H1 (cell line): ENCODE results near the gene SPAG8.
A peak's percentile ranks its signal among the peaks of the same experiment; 100 is the strongest.

ENCODE experiments used
- ASH2L ChIP-seq: fragments of 200-600, 300-600 bp; sonication (generic); IDR thresholded peaks from one replicate; pipeline ENCODE4 v1.7.1; 2017; ENCODE audit warnings: low read length
- BRCA1 ChIP-seq: IDR thresholded peaks from 2 replicates; pipeline ENCODE4 v1.6.1; 2012; ENCODE audit warnings: low read depth, low read length, improper control_type of control experiment
- CREB1 ChIP-seq: IDR thresholded peaks from 2 replicates; pipeline ENCODE4 v1.6.1; 2012; ENCODE audit warnings: inconsistent platforms
- CTCF ChIP-seq, 3 experiments: IDR thresholded peaks; 1 replicate in 2 of 3; 2 replicates in 1 of 3; pipeline versions ENCODE4 v1.5.1 to v1.6.1; 2011; ENCODE audit warnings: low read length in 3 of 3, mild to moderate bottlenecking in 3 of 3, inconsistent platforms in 2 of 3, low read depth in 1 of 3, moderate library complexity in 1 of 3; ENCODE audit not compliant: insufficient read depth in 1 of 3; ENCODE audit errors: control extremely low read depth in 1 of 3
- EGR1 ChIP-seq: IDR thresholded peaks from 2 replicates; pipeline ENCODE4 v1.6.1; 2011; ENCODE audit warnings: low read depth, low read length, borderline replicate concordance
- GTF2F1 ChIP-seq: IDR thresholded peaks from 2 replicates; pipeline ENCODE4 v1.6.1; 2012; ENCODE audit warnings: low read depth, low read length, improper control_type of control experiment, borderline replicate concordance
- JUN ChIP-seq: IDR thresholded peaks from 2 replicates; pipeline ENCODE4 v1.6.1; 2011; ENCODE audit warnings: low read depth, mild to moderate bottlenecking, improper control_type of control experiment, low read length
- KDM1A ChIP-seq: fragments of 200-600, 300-600 bp; sonication (generic); IDR thresholded peaks from 2 replicates; pipeline ENCODE4 v1.7.1; 2016; ENCODE audit warnings: mild to moderate bottlenecking, low read length, borderline replicate concordance
- POLR2A ChIP-seq, 2 experiments: IDR thresholded peaks; 1 replicate in 1 of 2; 2 replicates in 1 of 2; pipeline ENCODE4 v1.6.1; 2011; ENCODE audit warnings: low read depth in 2 of 2, low read length in 2 of 2, mild to moderate bottlenecking in 2 of 2; ENCODE audit errors: control extremely low read depth in 1 of 2
- RFX5 ChIP-seq: IDR thresholded peaks from 2 replicates; pipeline ENCODE4 v1.6.1; 2011; ENCODE audit warnings: low read depth, low read length, improper control_type of control experiment, borderline replicate concordance
- USF2 ChIP-seq: IDR thresholded peaks from 2 replicates; pipeline ENCODE4 v1.6.1; 2011; ENCODE audit warnings: low read length, improper control_type of control experiment
- TF ChIP-seq, protein P1 (sequence below): IDR thresholded peaks from 2 replicates; pipeline ENCODE4 v1.6.1; 2011; ENCODE audit warnings: low read depth, mild to moderate bottlenecking, low read length; ENCODE audit not compliant: insufficient read depth

DNA sequence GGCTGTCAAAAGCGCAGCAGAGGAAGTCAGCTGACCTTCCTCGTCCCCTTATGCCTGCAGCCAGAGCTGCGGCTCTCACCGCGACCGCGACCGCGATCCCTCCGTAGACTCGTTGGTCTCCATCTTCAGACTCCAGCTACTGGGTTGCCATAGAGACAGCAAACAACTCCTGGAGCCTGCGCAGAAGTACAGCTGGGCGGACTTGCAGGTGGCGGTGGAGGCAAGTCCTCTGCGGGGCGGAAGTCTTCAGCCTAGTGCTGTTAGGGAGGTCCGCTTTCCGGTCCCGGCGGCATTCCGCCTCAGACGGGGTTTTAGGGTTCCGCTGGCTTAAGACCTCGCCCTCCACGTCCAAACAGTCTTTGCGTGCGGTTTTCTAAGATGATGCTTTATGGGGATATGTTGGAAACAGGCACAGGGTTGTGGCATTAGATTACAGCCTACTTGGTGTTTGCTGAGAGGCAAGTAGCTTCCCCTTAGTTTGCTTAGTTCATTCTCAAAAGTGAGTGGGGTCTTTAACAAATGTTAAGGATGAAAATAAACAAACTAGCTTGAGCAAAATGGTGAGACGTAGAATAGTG is at the start of gene SPAG8:
- TF ChIP-seq ASH2L: peak; percentile 26
- no peak for TF ChIP-seq RFX5
- no peak for TF ChIP-seq BRCA1
- TF ChIP-seq CREB1: peak; percentile 50; the same call in 1 of the 2 replicates
- TF ChIP-seq CTCF (IDR thresholded peaks at IDR 0.05; ENCODE audit: control extremely low read depth in 1 of 3, insufficient read depth in 1 of 3, low read depth in 1 of 3, low read length in 3 of 3): no peak
- TF ChIP-seq KDM1A: no peak
- peak in 1 of 2 experiments; percentile 50; a peak in 2 of 3 replicates for TF ChIP-seq POLR2A (IDR thresholded peaks at IDR 0.05; ENCODE audit: control extremely low read depth in 1 of 2, low read depth in 2 of 2, low read length in 2 of 2)
- TF ChIP-seq JUN: no peak
- TF ChIP-seq EGR1: no peak
- TF ChIP-seq GTF2F1: no peak
- TF ChIP-seq USF2: no peak
- TF ChIP-seq, protein P1, sequence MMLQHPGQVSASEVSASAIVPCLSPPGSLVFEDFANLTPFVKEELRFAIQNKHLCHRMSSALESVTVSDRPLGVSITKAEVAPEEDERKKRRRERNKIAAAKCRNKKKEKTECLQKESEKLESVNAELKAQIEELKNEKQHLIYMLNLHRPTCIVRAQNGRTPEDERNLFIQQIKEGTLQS: no peak
